Upper lobe of left lung (tissue), 4 donors: ENCODE data around the gene LRRC30.

Experiments
- POLR2A ChIP-seq, 4 donors: fragments of 450-650 bp; IDR thresholded peaks; one replicate each; pipeline ENCODE4 v1.5.1; 2016 to 2017; ENCODE audit warnings: antibody characterized with exemption in 4 of 4, mild to moderate bottlenecking in 2 of 4
- TF ChIP-seq, protein P1 (sequence below), 6 experiments: fragments of 450-650 bp in 4 of 6; fragments of 200-600 bp in 2 of 6; sonication (generic) in 2 of 6; IDR thresholded peaks; one replicate each; pipeline ENCODE4 v1.5.1; 2016 to 2019; ENCODE audit warnings: antibody characterized with exemption in 6 of 6

DNA sequence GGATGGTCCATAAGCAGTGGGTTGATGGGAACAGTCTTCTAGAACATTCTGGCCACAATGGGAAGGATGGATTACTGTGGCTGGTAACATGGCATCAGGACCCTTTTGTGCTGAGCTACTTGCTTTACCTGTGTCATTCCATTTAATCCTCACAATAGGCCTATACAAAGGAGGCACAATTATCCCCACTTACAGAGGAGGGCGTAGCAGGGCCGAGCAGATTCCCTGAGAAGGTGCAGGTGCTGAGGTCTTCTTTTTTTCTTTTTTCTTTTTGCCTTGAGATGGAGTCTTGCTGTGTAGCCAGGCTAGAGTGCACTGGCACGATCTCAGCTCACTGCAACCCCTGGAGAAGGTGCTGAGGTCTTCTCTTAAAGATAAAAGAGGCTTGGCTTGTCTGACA lies 6.7 kb upstream of the LRRC30 start:
- TF ChIP-seq POLR2A (IDR thresholded peaks at IDR 0.05) = no peak
- TF ChIP-seq, protein P1, sequence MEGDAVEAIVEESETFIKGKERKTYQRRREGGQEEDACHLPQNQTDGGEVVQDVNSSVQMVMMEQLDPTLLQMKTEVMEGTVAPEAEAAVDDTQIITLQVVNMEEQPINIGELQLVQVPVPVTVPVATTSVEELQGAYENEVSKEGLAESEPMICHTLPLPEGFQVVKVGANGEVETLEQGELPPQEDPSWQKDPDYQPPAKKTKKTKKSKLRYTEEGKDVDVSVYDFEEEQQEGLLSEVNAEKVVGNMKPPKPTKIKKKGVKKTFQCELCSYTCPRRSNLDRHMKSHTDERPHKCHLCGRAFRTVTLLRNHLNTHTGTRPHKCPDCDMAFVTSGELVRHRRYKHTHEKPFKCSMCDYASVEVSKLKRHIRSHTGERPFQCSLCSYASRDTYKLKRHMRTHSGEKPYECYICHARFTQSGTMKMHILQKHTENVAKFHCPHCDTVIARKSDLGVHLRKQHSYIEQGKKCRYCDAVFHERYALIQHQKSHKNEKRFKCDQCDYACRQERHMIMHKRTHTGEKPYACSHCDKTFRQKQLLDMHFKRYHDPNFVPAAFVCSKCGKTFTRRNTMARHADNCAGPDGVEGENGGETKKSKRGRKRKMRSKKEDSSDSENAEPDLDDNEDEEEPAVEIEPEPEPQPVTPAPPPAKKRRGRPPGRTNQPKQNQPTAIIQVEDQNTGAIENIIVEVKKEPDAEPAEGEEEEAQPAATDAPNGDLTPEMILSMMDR (IDR thresholded peaks at IDR 0.05) = no peak
